GM13977 (cell line): ENCODE measurements around the gene ADAMTS10.

Experiments
- DNase-seq: peaks from one replicate; pipeline ENCODE4 v3.0.0; 2012; ENCODE audit warnings: low spot score
- CTCF ChIP-seq: IDR thresholded peaks from 2 replicates; pipeline ENCODE4 v1.5.1; 2012; ENCODE audit warnings: mild to moderate bottlenecking, control low read depth; ENCODE audit not compliant: insufficient read depth; ENCODE audit errors: extremely low read depth, missing control alignments
- in situ Hi-C: fragments of 300-500 bp; cut with MboI; formaldehyde crosslinking; loops from one replicate; pipeline ENCODE4 v1.12.0; 2022; ENCODE audit warnings: low sequenced_read_pairs, low pct_unique_long_range_greater_than_20kb, mixed read lengths, inconsistent platforms; ENCODE audit not compliant: unreplicated experiment

The ADAMTS10 gene

GRCh38 chr19:8610041-8610935 is at the start of gene ADAMTS10:
ADAMTS10 (minus strand) TSS chr19:8610715; CDS start chr19:8605710, 5,005 bp downstream.
- in situ Hi-C loops = no loop called here
- no peak for TF ChIP-seq CTCF
- peak; percentile 72 for DNase-seq

- no peak for DNase-seq
- no peak for TF ChIP-seq CTCF
- in situ Hi-C loops = no loop called here
These were observed 49.4 kb upstream of the ADAMTS10 start for GRCh38 chr19:8659905-8660304.

DNA sequence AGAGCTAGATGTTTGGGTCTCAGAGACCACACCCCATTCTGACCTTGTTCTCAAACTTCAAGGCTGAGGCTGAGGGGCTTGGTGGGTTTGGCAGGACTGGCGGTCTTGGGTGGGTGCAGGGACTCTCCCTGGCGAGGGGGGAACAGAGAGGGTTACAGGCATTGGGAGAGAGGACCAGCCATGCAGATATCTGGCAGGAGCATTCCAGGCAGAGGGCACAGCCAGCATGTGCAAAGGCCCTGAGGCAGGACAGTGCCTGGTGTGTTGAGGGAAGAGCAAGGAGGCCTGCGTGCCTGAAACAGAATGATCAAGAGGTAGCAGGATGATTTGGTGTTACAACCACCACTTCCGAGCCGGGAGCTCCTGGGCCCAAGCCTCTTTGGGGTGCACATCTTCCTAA is 47.4 kb upstream of the ADAMTS10 start:
- no peak for DNase-seq
- TF ChIP-seq CTCF = no peak
- in situ Hi-C loops = no loop called here

- in situ Hi-C loops = no loop called here
- no peak for TF ChIP-seq CTCF
- DNase-seq = peak; percentile 37
These were observed 44.8 kb upstream of the ADAMTS10 start for GRCh38 chr19:8655340-8655709.

GRCh38 chr19:8654591-8655339 is 44.2 kb upstream of the ADAMTS10 start:
- peak; percentile 95 for TF ChIP-seq CTCF
- in situ Hi-C loops = no loop called here
- DNase-seq = peak; percentile 80

GRCh38 chr19:8648240-8648639 is 37.7 kb upstream of the ADAMTS10 start:
- in situ Hi-C loops = no loop called here
- no peak for TF ChIP-seq CTCF
- DNase-seq = no peak
